Esophagus squamous epithelium (tissue), 4 donors: ENCODE measurements around the gene ATP8A2.

ENCODE experiments used
- POLR2A ChIP-seq, 4 donors: fragments of 450-650 bp; IDR thresholded peaks; one replicate each; pipeline ENCODE4 v1.6.1; 2017; ENCODE audit warnings: antibody characterized with exemption in 4 of 4, mild to moderate bottlenecking in 4 of 4, moderate library complexity in 3 of 4
- TF ChIP-seq, protein P1 (sequence below), 6 experiments: fragments of 450-650 bp in 4 of 6; fragments of 200-600 bp in 2 of 6; sonication (generic) in 2 of 6; IDR thresholded peaks; one replicate each; pipeline ENCODE4 v1.5.1; 2016 to 2019; ENCODE audit warnings: antibody characterized with exemption in 6 of 6, mild to moderate bottlenecking in 4 of 6, moderate library complexity in 4 of 6

DNA sequence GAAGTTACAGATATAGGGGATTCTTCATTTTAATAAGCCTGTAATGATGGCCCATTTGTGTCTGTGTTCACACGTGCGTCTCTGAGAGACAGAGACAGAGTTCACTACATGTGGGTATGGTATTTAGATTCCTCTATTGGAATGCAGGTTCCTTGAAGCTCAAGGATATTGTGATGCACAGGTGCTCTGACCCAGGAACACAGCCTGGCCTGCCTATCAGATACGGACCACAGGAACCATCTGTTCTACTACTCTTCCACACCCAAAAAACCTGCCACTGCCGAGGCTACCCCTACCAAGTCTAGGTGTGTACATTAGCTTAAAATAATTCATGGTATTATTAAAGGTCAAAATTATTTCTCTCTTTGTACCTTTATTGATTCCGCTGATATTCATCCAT, 289.2 kb downstream of the ATP8A2 start:
- TF ChIP-seq, protein P1, sequence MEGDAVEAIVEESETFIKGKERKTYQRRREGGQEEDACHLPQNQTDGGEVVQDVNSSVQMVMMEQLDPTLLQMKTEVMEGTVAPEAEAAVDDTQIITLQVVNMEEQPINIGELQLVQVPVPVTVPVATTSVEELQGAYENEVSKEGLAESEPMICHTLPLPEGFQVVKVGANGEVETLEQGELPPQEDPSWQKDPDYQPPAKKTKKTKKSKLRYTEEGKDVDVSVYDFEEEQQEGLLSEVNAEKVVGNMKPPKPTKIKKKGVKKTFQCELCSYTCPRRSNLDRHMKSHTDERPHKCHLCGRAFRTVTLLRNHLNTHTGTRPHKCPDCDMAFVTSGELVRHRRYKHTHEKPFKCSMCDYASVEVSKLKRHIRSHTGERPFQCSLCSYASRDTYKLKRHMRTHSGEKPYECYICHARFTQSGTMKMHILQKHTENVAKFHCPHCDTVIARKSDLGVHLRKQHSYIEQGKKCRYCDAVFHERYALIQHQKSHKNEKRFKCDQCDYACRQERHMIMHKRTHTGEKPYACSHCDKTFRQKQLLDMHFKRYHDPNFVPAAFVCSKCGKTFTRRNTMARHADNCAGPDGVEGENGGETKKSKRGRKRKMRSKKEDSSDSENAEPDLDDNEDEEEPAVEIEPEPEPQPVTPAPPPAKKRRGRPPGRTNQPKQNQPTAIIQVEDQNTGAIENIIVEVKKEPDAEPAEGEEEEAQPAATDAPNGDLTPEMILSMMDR (IDR thresholded peaks at IDR 0.05), result no peak
- TF ChIP-seq POLR2A (IDR thresholded peaks at IDR 0.05), result no peak
